ENCODE results near the gene COL25A1. TPM values are rescaled to one million over a fixed set of nuclear protein-coding genes. Genes with fewer than 3 reads are reported as not detected.

Gene COL25A1
- total and polyA plus RNA-seq, 2 donors (not counting 3 experiments of a cell fraction or from before 2014, with no cell fraction given): 0.21 to 3.5 TPM

DNA sequence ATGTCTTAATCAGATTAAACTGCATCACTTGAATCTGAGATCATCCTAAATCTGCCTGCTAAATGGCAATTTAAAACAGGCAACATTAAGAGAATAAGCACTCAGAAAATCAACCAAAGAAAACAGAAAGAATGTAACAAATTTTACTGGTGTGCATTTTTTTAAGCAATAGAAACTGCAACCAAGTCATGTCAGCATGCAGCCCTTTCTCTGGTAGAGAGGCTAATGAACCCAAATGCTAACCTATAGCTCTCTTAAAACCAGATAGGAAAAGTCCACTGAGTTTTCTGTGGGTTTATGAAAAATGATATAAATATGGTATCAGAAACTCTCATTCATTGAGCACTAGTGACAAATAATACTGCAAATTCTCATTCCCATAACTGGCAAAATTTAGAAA, 35.6 kb downstream of the COL25A1 start:
- Histone ChIP-seq H3K9me3 (replicated peaks; ENCODE audit: control insufficient read depth, insufficient read depth, low read length) (no peaks in the 10 kb centered on the region), H3K4me1 (ENCODE audit: control insufficient read depth, extremely low read depth, insufficient read depth, low read length) (no peaks in the 10 kb centered on the region), H3K9ac (replicated peaks; ENCODE audit: extremely low read depth, insufficient read depth, low read length) (no peak overlapping the region), H4K20me1 (replicated peaks; ENCODE audit: control insufficient read depth, extremely low read depth, insufficient read depth, low read length) (no peaks in the 10 kb centered on the region), H3K4me3 (replicated peaks in 1 of 3; ENCODE audit: insufficient read depth in 1 of 3, low read depth in 1 of 3, low read length in 3 of 3) (no peak overlapping the region), H3K27me3 (ENCODE audit: control insufficient read depth in 2 of 2, insufficient read depth in 2 of 2, low read length in 2 of 2) (no peaks in the 10 kb centered on the region), H2AFZ (ENCODE audit: low read depth, low read length) (no peak overlapping the region), H3K36me3 (ENCODE audit: control insufficient read depth in 2 of 2, extremely low read depth in 1 of 2, insufficient read depth in 2 of 2, low read length in 2 of 2) (no peaks in the 10 kb centered on the region), H3K27ac (ENCODE audit: insufficient read depth, low read depth, low read length) (no peak overlapping the region), H3K9me1 (replicated peaks; ENCODE audit: control insufficient read depth, extremely low read depth, insufficient read depth, low read length) (no peaks in the 10 kb centered on the region), H3K4me2 (ENCODE audit: insufficient read depth, low read length) (no peak overlapping the region), H3K79me2 (ENCODE audit: control insufficient read depth, insufficient read depth, low read length) (no peaks in the 10 kb centered on the region)
- ChIA-PET POLR2A (no interaction called here), CTCF (interaction anchor here (1.6 kb wide), 1 partner anchor 12 kb away, joined by 5 read pairs; no protein-coding TSS in a partner anchor)
- no TSS peak for BruUV-seq (replicated peaks)
- TF ChIP-seq POLR2AphosphoS5 (IDR thresholded peaks at IDR 0.05; ENCODE audit: insufficient read depth, low read depth, low read length) (no peak), FOS (IDR thresholded peaks at IDR 0.05; ENCODE audit: borderline replicate concordance, insufficient read depth, low read length) (no peak), MYC (IDR thresholded peaks at IDR 0.05; ENCODE audit: low read depth, low read length) (no peak), EZH2 (IDR thresholded peaks at IDR 0.05; ENCODE audit: borderline replicate concordance, low read depth, low read length, severe bottlenecking) (no peak), POLR2A (IDR thresholded peaks at IDR 0.05; ENCODE audit: low read depth, low read length) (no peak), JUN (IDR thresholded peaks at IDR 0.05; ENCODE audit: borderline replicate concordance, insufficient read depth, insufficient read length, low read depth) (no peak), GATA2 (IDR thresholded peaks at IDR 0.05; ENCODE audit: insufficient read depth, insufficient read length, low read depth, low read length) (no peak)
- TF ChIP-seq, protein P1, sequence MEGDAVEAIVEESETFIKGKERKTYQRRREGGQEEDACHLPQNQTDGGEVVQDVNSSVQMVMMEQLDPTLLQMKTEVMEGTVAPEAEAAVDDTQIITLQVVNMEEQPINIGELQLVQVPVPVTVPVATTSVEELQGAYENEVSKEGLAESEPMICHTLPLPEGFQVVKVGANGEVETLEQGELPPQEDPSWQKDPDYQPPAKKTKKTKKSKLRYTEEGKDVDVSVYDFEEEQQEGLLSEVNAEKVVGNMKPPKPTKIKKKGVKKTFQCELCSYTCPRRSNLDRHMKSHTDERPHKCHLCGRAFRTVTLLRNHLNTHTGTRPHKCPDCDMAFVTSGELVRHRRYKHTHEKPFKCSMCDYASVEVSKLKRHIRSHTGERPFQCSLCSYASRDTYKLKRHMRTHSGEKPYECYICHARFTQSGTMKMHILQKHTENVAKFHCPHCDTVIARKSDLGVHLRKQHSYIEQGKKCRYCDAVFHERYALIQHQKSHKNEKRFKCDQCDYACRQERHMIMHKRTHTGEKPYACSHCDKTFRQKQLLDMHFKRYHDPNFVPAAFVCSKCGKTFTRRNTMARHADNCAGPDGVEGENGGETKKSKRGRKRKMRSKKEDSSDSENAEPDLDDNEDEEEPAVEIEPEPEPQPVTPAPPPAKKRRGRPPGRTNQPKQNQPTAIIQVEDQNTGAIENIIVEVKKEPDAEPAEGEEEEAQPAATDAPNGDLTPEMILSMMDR (IDR thresholded peaks at IDR 0.05; ENCODE audit: extremely low read depth in 1 of 2, insufficient read depth in 1 of 2, low read depth in 1 of 2, low read length in 2 of 2): no peak
- TF ChIP-seq, protein P2, sequence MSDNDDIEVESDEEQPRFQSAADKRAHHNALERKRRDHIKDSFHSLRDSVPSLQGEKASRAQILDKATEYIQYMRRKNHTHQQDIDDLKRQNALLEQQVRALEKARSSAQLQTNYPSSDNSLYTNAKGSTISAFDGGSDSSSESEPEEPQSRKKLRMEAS (IDR thresholded peaks at IDR 0.05; ENCODE audit: insufficient read depth, insufficient read length): no peak
- intact Hi-C loops (cut with micrococcal nuclease): no loop called here
- FAIRE-seq: no peak
- dilution Hi-C loops (cut with MboI; ENCODE audit: extremely low pct_ligation_motif_present, low sequenced_read_pairs): no loop called here
- no peak for DNase-seq (ENCODE audit: low read depth, low spot score)
